Measurements from ENCODE around the gene ACTL7B.

DNA sequence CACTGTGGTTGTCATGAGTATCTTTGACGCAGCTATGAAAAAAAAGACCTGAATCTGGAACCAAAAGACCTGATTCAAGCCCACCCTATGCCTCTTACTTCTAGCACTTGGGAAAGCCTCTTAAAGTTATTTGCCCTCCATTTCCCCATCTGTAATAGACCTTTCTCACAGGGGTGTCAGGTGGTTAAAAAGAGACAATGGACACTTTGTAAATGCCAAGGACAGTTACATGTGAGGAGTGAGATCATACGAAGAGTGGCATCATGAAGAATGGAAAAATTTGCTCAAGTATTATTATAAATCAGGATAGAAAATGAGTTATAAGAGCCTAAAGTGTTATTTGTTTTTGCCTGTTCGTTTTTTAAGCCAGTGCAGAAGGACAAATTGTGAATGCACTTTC is 46.5 kb downstream of the ACTL7B start:
- TF ChIP-seq YY1 (IDR thresholded peaks at IDR 0.05; ENCODE audit: insufficient read depth, insufficient read length) (no peak), ZNF274 (IDR thresholded peaks at IDR 0.05; ENCODE audit: low read depth, low read length) (no peak), SUZ12 (IDR thresholded peaks at IDR 0.05; ENCODE audit: extremely low read depth, insufficient read depth, insufficient read length) (no peak)

Data from NT2/D1 (cell line).